NOMO-1 treated with dmso at 0.1 percent for 144 hours (cell line): ENCODE data around the gene SCGB2B2.
"Not testable (repeated sequence)": the region's sequence is repeated elsewhere in the genome, so short reads cannot be mapped to it uniquely, and the experiment has no call there.

ENCODE experiments used
- DNase-seq: peaks from one replicate; lab custom pipeline; 2025; ENCODE audit not compliant: unreplicated experiment; lab: John Stamatoyannopoulos, UW

SCGB2B2 gene, protein sequence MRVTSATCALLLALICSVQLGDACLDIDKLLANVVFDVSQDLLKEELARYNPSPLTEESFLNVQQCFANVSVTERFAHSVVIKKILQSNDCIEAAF

DNA sequence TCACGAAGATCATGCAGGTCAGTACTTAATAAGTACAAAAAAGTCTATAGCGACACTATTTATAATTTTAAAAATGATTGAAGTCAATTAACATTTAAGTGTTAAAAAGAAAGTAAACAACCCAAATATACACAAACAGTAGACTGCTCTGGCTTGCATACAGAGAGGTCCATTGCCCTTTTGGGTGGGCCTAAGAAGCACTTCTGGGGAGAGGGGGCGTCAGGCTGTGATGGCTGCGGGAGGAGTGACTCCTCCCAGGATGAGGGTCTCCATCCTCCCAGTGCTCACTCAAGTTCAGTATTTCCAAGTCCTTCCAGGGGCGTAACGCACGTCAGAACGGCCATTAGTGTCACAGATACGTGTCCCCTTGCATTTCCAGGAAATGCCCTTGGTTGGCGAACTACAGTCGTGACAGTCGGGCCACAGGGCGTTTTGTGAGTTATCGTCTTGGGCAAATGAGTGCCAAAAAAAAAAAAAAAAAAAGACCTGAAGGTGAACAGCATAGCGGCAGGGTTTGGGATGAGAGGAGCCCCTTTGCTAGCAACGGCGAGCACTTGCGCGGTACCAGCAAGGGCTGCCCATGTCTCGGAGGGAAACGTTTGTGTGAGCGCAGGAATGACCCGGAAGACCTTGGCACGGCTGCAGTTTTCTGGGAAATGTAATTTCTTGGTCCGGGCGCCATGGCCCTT is at the start of gene SCGB2B2:
SCGB2B2 (minus strand) TSS at position 463 of the 689 bp plus-strand sequence. CDS start 82,596 bp downstream, outside the sequence.
- DNase-seq, result peak; percentile 90

DNA sequence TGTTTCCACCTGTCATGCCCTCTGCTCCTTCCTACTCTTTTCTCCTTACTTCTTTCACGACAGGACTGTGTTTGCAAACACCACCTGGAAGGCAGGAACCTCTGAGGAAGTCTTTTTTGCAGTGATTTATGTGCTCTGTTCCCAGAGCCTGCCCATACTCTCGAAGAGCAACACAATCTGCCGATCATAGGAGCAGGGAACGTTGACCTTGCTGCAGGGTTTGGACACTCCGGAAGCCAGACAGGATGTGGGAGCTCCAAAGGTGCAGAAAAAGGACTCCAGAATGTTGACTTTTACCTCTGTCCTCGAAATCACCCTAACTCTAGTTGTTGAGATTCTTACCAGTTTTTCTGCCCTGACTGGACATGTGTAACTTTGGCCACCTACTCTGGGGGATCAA is 48.4 kb upstream of the SCGB2B2 start:
- no peak for DNase-seq

DNA sequence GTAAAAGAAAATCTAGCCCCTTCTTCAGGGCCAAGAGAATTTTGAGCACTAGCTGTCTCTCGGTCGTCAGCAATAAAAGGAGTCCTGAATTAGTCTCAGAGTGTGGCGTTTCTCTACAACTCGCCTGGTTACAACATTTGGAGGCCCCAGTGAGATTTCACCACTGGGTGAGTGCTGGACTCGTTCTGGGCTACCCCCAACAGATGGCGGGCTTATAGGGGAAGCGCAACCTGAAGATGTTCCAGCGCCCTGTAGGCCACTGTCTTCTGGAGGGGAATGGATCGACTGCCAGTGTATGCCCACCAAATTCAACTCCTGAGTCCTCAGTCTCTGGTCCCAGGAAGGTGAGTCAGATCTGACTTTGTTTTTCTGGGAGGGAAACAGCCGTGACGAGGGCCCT is 45.4 kb upstream of the SCGB2B2 start:
- DNase-seq, result no peak

DNA sequence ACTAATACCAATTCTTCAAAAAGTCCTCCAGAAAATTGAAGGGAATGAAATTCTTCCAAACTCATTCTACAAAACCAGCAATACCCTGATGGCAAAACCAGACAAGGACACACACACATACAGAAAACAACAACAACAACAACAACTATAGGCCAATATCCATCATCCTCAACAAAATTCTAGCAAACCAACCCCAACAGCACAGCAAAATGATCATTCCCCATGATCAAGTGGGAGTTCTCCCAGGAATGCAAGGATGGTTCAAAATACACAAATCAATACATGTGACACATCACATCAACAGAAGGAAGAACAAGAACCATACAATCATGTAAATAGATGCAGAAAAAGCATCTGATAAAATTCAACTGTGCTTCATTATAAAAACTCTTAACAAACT is 38.4 kb upstream of the SCGB2B2 start:
- DNase-seq, result no peak

DNA sequence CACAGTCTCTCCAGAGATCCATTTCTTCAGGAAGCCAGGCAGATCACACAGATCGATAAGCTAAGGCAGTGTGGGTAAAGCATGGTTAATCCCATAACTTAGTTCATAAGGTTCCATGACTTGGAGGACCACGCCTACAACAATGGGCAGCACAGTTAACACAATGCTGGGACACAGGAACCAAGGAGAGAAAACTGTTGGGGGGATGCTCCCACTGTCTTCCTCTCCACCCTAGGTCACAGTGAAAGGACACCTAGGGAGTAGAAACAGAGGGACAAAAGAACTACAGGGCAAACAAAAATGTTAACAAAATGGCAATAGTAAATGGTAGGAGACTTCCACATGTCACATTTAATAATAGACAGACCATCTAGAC is 36.3 kb upstream of the SCGB2B2 start:
- no peak for DNase-seq

DNA sequence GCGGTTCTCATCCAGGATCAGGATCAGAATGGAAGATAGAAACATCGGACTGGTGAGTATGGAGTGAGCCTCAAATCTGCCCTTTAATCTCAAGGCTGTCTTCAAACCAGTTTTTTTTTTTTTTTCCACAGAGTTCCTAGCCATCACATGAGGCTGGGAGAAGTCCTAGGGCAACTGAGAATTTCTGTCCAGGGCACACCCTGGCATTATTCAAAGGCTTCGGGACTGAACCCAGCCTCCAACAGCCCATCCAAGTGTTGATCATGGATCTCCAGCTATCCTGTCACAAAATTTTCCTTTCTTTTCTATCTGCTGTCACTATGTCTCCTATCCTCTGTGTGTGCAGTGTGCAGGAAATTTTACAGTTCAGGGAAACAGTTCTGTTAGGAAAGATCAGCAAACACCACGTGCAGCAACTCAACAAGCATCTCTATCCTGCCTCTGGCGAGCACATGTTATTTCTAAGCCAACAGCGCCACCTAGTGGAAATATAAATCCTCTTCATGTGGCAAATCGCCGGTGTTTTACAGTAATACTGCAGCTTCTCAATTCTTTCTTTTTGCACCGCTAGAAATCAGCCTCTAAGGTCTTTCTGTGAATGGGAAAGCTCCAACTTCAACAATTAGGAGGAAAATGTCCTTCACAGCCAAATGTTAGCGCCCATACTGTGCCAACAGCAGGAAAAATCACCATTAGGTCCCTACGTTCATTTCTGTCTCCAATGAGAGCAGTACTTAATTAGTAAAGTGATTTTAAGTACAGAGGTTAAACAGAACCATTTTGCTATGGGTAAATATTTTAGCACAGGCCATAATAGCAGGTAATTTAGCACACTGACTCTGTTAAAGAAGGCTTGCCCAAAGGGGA is 35.7 kb upstream of the SCGB2B2 start:
- peak; percentile 9 for DNase-seq

DNA sequence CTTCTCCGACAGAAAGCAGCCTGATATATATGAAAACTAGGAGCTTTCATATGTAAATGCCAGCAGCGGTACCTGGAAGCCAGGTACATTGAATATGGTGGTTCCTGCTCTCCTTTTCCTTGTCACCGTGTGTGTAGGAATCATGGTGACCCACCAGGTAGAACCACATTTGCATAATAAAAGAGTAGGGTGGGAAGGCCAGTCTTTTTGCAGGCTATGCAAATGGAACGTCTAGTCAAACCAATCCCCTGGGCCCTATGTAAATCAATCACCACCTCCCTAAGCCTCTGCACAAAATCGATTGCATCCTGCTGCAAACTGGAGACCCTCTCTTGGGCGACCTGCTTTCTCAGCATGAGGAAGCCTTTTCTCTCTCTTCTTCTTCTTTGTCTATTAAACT is 34.9 kb upstream of the SCGB2B2 start:
- no peak for DNase-seq

DNA sequence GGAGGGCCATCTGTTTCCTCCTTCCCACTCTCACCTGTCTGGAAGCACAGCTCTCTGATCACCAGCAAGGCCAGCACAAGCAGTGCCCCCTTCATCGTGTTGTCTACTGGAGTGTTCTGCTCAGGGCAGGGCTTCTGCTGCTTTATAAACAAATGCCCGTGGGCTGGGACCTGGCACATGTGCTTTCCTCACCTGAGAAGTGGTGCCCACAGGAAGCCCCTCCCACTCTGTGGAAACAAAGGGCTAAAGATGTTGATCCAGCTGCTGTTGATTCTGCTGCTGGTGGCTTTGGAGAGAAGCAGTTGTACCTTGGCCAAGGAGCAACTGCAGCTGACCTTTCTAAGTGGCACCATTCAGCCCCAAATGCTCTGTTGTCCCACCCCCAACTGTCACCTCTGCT is 30.7 kb upstream of the SCGB2B2 start:
- DNase-seq, result no peak

DNA sequence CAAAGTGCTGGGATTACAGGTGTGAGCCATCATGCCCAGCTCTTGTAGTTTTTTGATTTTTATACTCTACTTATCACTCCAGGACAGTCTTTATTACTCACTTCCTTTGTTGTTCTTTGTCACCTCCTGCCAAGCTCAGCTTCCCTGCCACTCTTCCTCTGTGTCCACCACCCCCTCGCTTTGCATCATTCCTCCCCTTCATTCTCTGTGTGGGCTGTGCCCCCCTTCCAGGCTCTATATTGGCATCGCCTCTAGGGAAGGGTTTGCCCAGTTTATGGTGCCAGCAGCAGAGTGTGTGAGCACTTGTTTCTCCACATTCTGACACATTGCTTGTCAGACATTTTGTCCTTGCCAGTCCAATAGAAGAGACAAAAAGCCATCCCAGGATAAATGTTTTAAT is 15.6 kb upstream of the SCGB2B2 start:
- no peak for DNase-seq

DNA sequence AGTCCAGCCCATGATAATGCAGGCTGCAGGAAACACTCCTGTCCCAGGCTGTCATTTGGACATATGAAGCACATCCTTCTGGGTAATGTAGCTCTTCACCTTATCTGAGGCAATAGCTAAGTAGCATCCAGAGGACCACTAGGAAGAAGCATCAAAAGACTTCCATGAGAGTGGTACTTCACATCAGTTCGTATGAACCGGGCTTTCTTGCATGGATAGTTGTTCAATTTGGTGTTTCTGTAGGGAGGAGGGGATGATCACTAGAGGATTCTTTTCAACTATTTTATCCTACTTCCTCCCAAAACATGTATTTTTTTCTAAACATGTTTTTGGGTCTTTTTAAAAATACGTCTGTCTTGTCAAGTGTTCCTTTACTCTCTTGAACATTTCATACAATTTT is 13.4 kb upstream of the SCGB2B2 start:
- DNase-seq, result no peak

DNA sequence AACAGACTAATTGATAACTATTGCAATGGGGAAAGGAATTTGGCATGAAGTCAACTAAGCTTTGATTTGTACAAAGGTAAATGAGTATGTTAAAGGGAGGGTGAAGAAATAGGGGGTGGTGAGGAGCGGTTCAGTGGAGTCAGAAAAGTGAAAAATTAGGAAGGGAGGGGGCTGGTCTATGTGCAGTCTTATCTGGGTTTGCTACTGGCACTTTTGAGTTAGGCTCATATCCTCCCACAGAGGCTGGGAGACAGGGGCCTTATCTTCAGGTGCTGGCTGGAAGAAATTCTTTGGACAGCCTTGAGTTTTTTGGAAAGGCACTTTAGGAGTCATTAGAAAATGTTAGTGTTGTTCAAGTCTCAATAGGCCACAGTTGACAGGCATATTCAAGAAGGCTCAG is 11.6 kb upstream of the SCGB2B2 start:
- no peak for DNase-seq

DNA sequence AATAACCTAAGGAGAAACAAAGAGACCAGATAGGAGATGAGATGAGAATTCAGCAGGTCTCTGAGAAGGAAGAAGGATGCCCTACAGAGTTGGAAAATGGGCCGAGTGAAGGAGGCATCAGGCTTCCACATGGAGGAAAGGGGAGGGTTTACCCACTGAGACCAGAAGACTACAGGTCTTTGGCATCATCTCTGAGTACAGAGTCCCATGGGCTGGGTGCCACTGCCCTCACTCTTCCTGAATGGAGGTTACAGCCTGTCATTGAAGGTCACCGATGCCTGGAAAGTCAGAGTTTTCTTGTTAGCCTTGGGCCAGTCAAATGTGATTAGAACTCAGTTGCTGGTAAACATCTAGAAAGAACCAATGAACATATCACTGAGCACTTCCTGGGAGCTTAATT is 10.4 kb upstream of the SCGB2B2 start:
- no peak for DNase-seq

DNA sequence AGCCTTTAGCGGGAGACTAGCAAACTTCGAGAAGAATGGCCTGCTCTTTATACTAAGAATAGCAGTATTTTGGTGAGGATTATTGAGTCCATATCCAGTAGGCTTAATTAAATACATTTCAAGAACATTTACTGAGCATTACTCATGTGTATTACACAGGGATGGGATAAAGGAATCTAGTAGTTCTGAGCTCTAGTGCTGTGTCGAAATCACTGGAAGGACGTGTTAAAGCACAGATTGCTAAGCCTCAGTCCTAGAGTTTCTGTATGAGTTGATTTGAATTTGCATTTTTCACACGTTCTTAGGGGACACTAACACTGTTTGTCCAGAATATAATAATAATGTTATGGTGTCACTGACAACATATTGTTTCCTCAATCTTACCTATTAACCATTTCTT is 9.5 kb upstream of the SCGB2B2 start:
- DNase-seq, result no peak

DNA sequence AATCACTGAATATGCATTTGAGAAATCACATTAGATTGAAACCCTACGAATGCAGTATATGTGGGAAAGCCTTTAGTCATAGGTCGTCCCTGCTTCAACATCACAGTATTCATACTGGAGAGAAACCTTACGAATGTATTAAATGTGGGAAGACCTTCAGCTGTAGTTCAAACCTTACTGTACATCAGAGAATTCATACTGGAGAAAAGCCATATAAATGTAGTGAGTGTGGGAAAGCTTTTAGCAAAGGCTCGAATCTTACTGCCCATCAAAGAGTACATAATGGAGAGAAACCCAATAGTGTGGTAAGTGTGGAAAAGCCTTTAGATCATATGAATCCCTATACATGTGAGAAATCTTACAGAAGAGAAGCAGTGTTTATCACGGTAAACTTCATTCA is 8.3 kb upstream of the SCGB2B2 start:
- not testable (repeated sequence) for DNase-seq

DNA sequence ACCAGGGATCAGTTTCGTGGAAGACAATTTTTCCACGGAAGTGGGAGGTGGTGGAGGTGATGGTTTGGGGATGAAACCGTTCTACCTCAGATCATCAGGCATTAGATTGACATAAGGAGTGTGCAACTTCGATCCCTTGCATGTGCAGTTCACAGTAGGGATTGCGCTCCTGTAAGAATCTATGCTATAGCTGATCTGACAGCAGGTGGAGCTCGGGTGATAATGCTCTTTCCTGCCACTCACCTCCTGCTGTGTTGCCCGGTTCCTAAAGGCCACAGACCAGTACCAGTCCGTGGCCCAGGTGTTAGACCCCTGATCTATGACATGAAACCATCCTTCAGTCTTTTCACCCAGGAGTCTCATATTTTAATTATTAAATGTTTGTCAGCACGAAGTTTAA is 4.5 kb upstream of the SCGB2B2 start:
- DNase-seq, result no peak

DNA sequence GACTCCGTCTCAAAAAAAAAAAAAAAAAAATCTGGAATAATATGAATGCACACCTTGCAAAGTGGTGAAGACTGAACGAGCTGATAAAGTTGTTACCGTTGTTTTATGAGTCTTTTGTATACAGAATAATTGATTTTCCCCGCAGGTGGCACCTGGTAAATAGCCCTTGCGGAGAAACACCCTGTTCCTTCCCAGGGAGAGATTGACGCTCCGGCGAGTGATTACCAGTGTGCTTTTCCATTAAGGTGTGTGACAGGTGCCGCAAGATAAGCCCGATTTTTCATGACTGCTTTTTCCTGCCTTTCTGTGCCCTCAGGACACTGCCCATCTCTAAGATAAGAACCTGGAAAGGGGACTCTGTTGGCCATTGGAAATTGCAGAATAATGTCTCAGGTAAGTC is 1.5 kb upstream of the SCGB2B2 start:
- DNase-seq, result no peak

DNA sequence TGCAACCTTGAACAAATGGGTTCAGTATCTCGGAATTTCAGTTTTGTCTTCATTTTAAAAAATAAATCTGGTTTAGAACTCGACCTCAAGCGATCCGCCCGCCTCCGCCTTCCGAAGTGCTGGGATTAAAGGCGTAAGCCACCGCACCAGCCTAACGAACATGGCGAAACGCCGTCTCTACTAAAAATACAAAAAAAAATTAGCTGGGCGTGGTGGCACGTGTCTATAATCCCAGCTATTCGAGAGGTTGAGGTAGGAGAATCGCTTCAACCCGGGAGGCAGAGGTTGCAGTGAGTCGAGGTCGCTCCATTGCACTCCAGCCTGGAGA is 1.1 kb upstream of the SCGB2B2 start:
- no peak for DNase-seq

DNA sequence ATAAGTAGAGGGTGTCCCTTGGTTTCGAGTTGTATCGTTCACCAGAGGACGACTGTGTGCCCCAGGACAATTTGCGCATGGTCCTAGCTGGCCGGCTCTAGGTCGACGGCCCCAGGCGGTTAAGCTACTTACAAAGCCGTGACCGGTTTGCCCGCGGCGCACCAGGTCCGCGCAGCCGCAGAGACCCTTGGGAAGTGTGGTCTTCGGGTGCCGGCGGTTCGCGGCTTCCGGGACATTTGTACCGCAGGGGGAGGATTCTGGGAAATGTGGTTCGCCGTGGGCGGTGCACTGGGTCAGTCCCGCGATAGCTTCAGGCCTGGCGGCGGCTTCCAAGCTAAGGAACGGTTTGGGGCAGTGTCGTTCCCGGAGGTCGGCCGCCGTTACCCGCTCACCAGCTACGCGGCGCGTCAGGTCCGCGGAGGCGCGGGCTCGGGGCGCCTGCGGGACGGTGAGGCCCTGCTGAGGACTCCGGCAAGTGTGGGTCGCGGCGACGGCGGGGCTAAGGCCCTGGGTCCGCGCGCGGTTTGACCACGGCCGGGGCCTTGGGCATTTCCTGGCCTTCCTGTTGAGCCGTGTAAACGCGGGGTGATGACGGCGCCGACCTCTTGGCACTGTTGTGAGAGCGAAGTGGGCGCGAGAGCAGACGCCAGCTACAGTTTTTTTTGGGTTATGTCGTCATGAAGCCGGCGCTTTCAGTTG is 576 bp upstream of the SCGB2B2 start, which contains the start of gene ZNF302:
ZNF302 (plus strand) TSS at position 293 of the 699 bp plus-strand sequence. CDS start 1,127 bp downstream, outside the sequence.
- peak; percentile 90 for DNase-seq

DNA sequence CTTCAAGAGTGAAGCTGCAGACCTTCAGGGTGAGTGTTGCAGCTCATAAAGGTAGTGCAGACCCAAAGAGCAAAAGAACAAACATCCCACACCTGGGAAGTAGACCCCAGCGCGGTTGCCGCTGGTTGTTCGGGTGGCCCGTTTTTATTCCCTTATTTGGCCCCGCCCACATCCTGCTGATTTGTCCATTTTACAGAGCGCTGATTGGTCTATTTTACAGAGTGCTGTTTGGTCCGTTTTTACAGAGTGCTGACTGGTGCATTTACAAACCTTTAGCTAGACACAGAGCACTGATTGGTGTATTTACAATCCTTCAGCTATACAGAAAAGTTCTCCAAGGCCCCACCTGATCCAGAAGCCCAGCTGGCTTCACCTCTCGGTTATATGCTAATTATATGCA is 1.0 kb downstream of the SCGB2B2 start:
- no peak for DNase-seq

DNA sequence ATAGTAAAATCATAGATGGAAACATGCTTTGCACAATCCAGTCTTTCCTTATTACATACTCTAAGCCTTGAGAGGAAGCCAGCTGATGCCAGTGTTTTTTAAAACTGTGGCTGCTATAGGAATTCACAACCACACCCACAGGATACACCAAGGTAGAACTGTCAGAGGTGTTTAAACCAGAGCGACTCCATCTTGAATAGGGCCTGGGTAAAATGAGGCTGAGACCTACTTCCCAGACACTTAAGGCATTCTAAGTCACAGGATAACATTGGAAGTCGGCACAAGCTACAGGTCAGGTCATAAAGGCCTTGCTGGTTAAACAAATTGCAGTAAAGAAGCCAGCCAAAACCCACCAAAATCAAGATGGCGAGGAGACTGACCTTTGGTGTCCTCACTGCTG is 1.7 kb downstream of the SCGB2B2 start:
- DNase-seq, result no peak

DNA sequence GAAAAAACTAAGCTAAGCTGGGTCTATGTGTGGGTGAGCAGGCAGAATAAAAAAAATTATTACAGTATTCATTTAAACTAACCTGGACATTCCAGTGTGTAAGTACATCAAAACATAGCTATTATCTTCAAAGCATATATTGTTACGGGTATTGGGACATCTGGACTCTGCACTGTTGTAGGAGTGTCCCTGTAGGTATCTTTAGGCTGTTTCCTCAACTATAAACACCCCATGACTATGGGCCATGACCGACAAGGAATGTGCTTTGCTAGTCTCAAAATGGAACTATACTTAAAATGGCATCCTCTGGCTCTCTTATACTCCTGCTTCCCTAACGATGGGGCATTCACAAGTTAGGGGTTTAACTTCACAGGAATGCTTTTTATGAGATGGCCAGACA is 3.4 kb downstream of the SCGB2B2 start:
- no peak for DNase-seq

DNA sequence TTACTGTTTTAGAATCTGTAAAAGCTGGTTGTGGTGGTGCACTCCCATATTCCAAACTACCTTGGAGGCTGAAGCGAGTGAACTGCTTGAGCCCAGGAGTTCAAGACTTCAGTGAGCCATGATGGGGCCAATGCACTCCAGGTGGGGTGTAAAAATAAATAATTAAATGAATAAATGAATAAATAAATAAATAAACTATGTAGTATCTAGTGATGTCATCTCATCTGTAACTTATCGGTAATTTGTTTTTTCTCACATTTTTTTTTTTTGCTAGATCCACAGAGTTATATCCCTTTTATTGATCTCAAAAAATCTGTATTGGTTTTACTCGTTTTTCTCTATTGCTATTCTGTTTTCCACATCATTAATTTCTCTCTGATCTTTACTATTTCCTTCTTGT is 5.0 kb downstream of the SCGB2B2 start:
- no peak for DNase-seq
